HepG2 (cell line): ENCODE results near the gene TMEM178A.

Experiments used
- MXI1 ChIP-seq: IDR thresholded peaks from 3 replicates; pipeline ENCODE4 v1.6.1; 2012; ENCODE audit warnings: low read depth, low read length, inconsistent platforms, borderline replicate concordance
- PBX3 ChIP-seq: sonication (generic); formaldehyde crosslinking; IDR thresholded peaks from 2 replicates; pipeline ENCODE4 v1.8.1; 2023; ENCODE audit warnings: missing genetic modification reagents, inconsistent platforms, borderline replicate concordance
- POLR2A ChIP-seq, 2 experiments: IDR thresholded peaks; 2 replicates each; pipeline ENCODE4 v1.6.1; 2011; ENCODE audit warnings: low read depth in 2 of 2, low read length in 2 of 2, mild to moderate bottlenecking in 1 of 2, moderate library complexity in 1 of 2; ENCODE audit not compliant: insufficient read depth in 1 of 2
- RNF2 ChIP-seq: fragments of 450-650 bp; conservative IDR thresholded peaks from 2 replicates; pipeline ENCODE4 v1.6.1; 2016; ENCODE audit warnings: low read depth
- TARDBP ChIP-seq: sonication (generic); formaldehyde crosslinking; IDR thresholded peaks from 2 replicates; pipeline ENCODE4 v1.8.0; 2022; ENCODE audit warnings: mild to moderate bottlenecking, missing genetic modification reagents
- ZSCAN20 ChIP-seq: sonication (generic); formaldehyde crosslinking; IDR thresholded peaks from 2 replicates; pipeline ENCODE4 v1.4.0; 2020; ENCODE audit warnings: missing genetic modification reagents, mild to moderate bottlenecking, borderline replicate concordance

GRCh38 chr2:39641635-39642034 lies 24.1 kb upstream of the TMEM178A start:
- TF ChIP-seq POLR2A (IDR thresholded peaks at IDR 0.05; ENCODE audit: insufficient read depth in 1 of 2, low read depth in 2 of 2, low read length in 2 of 2), result no peak
- no peak for TF ChIP-seq MXI1
- no peak for TF ChIP-seq ZSCAN20 (CRISPR knock-in tag)
- TF ChIP-seq PBX3 (CRISPR knock-in tag), result no peak
- TF ChIP-seq RNF2, result no peak
- TF ChIP-seq TARDBP (CRISPR knock-in tag), result no peak
